HG03520 (cell line): ENCODE results near the gene YTHDC2.
A peak's percentile ranks its signal among the peaks of the same experiment; 100 is the strongest.

Source experiments
- ATAC-seq: cut with Tn5 transposase; IDR thresholded peaks from one replicate; pipeline ENCODE4 v1.9.1; 2021; ENCODE audit warnings: mild to moderate bottlenecking, moderate library complexity; ENCODE audit not compliant: unreplicated experiment

The YTHDC2 gene

GRCh38 chr5:113519412-113519811 lies 5.9 kb downstream of the YTHDC2 start:
- ATAC-seq = no peak

- ATAC-seq = peak; percentile 63
Observed at GRCh38 chr5:113520429-113520828, 6.9 kb downstream of the YTHDC2 start.

GRCh38 chr5:113520899-113521298 lies 7.4 kb downstream of the YTHDC2 start:
- no peak for ATAC-seq

GRCh38 chr5:113523168-113523567 lies 9.7 kb downstream of the YTHDC2 start:
- no peak for ATAC-seq

- peak; percentile 43 for ATAC-seq
Observed at GRCh38 chr5:113524927-113525326, 11.4 kb downstream of the YTHDC2 start.

- ATAC-seq = no peak
Observed at GRCh38 chr5:113526421-113526820, 12.9 kb downstream of the YTHDC2 start.

- ATAC-seq = no peak
Observed at GRCh38 chr5:113527746-113528145, 14.3 kb downstream of the YTHDC2 start.

- no peak for ATAC-seq
Observed at GRCh38 chr5:113531481-113532159, 18.1 kb downstream of the YTHDC2 start.

- no peak for ATAC-seq
Observed at GRCh38 chr5:113538313-113538712, 24.8 kb downstream of the YTHDC2 start.

- ATAC-seq = no peak
Observed at GRCh38 chr5:113546703-113547183, 33.2 kb downstream of the YTHDC2 start.

- ATAC-seq = no peak
Observed at GRCh38 chr5:113548396-113548795, 34.9 kb downstream of the YTHDC2 start.

GRCh38 chr5:113552137-113552536 lies 38.6 kb downstream of the YTHDC2 start:
- no peak for ATAC-seq

GRCh38 chr5:113552620-113553019 lies 39.1 kb downstream of the YTHDC2 start:
- ATAC-seq = no peak

- no peak for ATAC-seq
Observed at GRCh38 chr5:113562828-113563400, 49.4 kb downstream of the YTHDC2 start.

- no peak for ATAC-seq
Observed at GRCh38 chr5:113569396-113569795, 55.9 kb downstream of the YTHDC2 start.

- ATAC-seq = no peak
Observed at GRCh38 chr5:113572716-113573115, 59.2 kb downstream of the YTHDC2 start.

- no peak for ATAC-seq
Observed at GRCh38 chr5:113574417-113574816, 60.9 kb downstream of the YTHDC2 start.

- no peak for ATAC-seq
Observed at GRCh38 chr5:113575074-113575473, 61.6 kb downstream of the YTHDC2 start.

- ATAC-seq = no peak
Observed at GRCh38 chr5:113578091-113578490, 64.6 kb downstream of the YTHDC2 start.

GRCh38 chr5:113581388-113581787 lies 67.9 kb downstream of the YTHDC2 start:
- ATAC-seq = no peak

- no peak for ATAC-seq
Observed at GRCh38 chr5:113598150-113598549, 84.7 kb downstream of the YTHDC2 start.

GRCh38 chr5:113598926-113599325 lies 85.4 kb downstream of the YTHDC2 start:
- no peak for ATAC-seq
